GM21381 (cell line): ENCODE data around the gene ARHGAP18.
A peak's percentile ranks its signal among the peaks of the same experiment; 100 is the strongest.

ENCODE experiments used
- ATAC-seq: cut with Tn5 transposase; IDR thresholded peaks from one replicate; pipeline ENCODE4 v1.9.1; 2021; ENCODE audit warnings: mild to moderate bottlenecking, moderate library complexity; ENCODE audit not compliant: unreplicated experiment

ARHGAP18 gene

DNA sequence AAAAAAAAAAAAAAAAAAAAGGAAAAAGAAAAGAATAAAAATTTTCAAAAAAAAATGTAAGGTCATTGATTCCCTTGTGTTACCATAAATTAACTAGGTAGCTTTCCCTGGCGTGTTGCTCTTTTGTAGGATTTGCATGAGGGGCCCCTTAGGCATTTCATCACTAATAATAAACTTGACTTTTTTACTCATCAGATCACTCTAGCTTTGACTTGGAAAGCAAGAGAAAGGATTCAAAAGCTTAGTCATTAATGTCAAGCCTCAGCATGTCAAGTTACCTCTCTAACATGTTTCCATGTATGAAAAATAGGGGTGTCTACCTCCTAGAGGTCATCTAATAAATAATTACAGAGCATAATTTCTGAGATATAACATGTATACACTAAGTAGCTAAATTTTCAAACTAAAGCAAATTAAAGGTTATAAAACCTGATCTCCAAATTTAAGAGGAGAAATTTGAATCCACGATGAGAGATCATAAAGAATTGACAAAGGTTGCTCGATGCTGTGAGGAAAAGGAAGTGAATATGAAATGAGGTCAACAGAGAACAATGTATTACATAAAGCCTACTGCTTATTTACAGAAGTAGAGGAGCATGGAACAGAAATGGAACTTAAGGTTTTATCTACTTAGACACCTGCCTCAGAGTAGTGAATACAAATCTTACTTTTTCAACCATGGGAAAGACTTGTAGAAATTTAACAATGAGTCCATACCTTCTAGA lies 86.8 kb downstream of the ARHGAP18 start:
- ATAC-seq, result peak; percentile 57

DNA sequence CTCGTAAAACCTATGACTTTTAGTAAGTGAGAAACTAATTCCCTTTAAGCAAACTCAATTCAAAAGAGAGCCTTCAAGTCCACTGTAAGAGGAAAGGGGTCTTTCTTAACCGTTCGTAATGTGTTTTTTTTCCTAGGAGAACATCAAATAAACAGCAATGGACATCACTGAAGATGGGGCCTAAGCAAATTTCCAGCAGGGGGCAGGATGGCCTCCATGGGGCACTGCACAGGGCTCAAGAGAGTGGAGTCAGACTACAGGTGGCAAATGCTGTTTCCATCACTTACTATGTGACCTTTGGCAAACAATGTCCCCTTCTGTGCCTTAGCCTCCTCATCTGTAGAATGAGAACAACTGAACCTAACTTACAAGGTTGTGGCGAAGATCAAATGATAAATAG lies 88.7 kb downstream of the ARHGAP18 start:
- ATAC-seq, result no peak

- no peak for ATAC-seq
Measured at GRCh38 chr6:129620234-129620610, 89.8 kb downstream of the ARHGAP18 start.

DNA sequence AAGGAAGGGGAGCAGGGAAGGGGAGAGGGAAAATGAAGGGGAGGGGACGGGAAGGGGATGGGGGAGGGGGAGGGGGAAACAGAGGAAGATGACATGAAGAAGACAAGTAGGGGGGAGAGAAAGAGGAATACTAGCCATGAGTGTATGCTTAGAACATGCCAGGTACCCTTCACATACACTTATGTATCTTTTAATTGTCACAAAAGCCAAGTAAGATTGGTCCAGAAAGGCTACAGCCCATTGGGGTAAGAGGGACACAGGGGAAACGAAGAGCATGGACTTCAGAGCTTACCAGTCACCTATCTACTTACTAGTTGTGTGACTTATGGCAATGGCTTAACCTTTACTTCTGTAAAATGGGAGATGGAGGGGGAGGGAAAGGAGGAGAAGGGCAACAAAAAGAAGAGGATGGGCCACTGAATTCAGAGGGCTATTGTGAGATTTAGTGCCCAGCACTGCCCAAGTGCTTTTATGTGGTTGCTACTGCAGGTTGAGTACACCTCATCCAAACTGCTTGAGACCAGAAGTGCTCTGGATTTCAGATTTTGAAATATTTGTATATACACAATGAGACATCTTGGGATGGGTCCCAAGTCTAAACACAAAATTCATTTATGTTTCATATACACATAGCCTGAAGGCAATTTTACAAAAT lies 90.3 kb downstream of the ARHGAP18 start:
- no peak for ATAC-seq

DNA sequence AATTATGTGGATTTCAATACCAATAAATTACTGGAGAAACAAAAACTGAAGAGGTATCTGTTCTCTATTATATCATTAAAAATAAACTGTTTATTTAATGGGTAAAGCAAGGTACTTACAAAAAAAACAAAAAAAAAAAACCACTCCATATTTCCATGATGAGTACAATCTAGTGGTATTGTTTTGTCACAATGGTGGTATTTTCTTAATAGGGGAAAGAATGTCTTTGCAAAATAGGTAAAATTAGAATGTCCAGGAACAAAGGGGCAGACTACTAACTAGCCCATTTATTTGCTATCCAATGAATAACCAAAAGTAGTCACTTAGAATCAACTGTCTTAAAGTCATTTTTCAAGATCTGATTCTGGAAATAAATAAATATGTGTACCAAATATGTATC lies 92.0 kb downstream of the ARHGAP18 start:
- no peak for ATAC-seq

DNA sequence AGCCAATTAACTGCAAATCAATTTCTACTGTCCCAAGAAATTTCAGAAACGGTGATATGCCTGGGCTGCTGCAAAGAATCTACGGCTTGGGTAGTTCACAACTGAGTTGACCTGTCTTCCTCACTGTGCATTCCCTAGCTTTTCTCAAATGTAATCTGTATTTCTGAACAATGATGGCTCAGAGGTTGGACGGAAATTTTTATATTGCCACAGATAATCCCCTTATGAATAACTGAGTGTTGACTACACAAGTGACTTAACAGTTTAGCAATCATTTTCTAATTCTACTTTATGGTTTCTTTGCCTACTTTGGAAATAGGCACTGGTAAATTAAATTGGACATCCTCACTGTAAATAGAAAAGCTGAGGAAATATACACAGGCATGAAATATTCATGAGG lies 94.5 kb downstream of the ARHGAP18 start:
- ATAC-seq, result no peak

- no peak for ATAC-seq
Measured at GRCh38 chr6:129615020-129615419, 95.0 kb downstream of the ARHGAP18 start.

- ATAC-seq, result no peak
Measured at GRCh38 chr6:129614464-129614863, 95.5 kb downstream of the ARHGAP18 start.

- ATAC-seq, result no peak
Measured at GRCh38 chr6:129612440-129612839, 97.5 kb downstream of the ARHGAP18 start.

- ATAC-seq, result no peak
Measured at GRCh38 chr6:129609635-129610034, 100.3 kb downstream of the ARHGAP18 start.

- ATAC-seq, result no peak
Measured at GRCh38 chr6:129608886-129609537, 101.0 kb downstream of the ARHGAP18 start.

DNA sequence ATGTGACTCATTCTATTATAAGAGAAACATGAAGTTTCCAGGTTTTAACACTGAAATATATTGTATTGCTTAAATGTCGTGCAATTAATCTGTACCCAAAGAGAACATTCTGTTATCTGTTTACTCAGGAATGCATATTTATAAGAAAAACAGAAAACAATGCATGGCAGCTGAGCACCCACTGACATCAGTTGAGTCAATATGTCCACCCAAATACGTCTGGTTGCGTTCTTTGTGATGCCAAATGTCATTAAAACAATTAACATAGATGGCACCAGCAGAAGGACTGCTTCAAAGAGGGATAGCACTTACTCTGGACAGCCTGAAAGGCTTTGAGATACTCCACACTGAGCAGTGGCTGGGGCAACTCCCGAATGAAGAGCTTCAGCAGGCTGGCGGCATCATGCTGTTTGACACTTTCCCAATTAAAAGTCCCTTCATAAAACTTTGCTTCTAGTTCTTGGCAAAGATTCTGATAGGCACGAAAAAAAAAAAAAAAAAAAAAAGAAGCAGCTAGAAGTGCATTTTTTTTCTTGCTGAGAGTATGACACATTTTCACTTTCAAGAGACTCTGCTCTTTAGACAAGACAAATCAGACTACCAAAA lies 102.3 kb downstream of the ARHGAP18 start:
- ATAC-seq, result no peak

GRCh38 chr6:129606664-129607063 lies 103.3 kb downstream of the ARHGAP18 start:
- ATAC-seq, result no peak

DNA sequence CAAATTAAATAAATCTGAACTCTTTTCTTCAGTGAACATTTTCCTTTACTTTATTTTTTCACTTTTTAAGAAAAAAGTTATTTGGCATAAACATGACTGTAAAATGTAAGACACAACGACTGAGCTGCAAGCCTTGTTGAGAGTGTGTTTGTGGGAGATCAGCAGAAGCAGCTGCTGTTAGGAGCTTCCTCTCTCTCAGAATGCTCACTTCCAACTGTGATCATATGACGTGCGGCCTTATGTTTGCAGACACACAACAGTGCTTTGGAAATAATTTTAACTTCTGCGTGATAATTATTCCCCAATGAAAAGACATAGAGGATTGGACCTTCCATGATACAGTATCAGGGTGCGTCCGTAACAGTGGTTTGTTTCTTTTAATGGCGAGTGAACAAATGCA lies 104.0 kb downstream of the ARHGAP18 start:
- no peak for ATAC-seq

GRCh38 chr6:129605095-129605494 lies 104.9 kb downstream of the ARHGAP18 start:
- no peak for ATAC-seq

DNA sequence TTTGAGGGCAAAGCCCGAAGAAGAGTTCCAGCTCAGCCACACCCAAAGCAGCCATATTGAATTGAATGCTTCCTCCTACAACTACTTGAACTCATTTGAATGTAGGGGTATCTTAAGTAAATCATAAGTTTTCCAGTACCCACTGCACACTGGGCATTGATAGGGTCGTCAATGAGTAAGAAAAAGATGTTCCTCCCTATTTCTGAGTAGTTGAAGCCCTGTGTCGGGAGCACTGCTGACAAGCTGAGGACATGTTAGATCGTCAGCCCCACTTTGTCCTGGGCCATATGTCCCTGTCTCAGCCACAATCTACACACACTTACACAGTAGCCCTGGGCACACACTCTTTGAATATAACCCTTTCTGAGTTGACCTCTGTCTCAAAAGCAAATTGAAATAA lies 105.7 kb downstream of the ARHGAP18 start:
- ATAC-seq, result no peak

DNA sequence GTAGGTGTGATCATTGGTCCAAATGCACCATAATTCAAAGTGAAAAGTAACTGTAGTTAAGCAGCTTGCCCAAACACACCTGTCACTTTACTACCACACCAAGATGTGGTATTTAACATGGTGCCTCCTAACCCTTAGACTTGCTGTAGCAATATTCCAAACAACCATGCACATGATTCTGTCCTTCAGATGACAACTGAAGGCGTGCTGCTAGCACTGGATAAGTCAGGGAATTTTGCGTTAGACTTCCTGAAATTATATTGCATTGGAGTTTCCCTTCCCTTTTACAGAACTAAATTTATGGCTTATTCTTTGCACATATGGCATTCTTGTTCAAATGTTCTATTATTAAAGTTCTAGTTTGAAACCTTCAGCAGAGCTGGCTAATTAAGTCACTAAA lies 106.2 kb downstream of the ARHGAP18 start:
- no peak for ATAC-seq

GRCh38 chr6:129601323-129601722 lies 108.7 kb downstream of the ARHGAP18 start:
- ATAC-seq, result no peak

DNA sequence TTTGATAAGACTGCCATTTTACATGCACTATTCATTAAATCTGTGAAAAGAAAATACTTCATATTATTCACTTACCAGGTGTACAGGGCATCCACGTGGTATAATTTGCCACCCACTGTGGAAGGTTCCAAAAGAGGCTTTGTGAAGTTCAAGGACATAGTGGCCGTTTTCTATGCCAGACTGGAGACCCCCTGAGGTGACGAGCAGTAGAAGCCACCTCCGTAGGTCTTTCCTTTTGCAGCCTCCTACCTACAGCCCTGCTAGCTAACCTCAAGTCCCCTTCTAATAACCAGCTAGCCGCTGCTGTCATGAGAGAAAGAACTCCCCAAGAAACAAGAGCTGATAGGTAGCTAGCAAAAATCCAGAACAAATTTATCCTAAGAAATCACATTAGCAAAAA lies 110.5 kb downstream of the ARHGAP18 start:
- ATAC-seq, result no peak

- ATAC-seq, result peak; percentile 59
Measured at GRCh38 chr6:129598244-129599187, 111.5 kb downstream of the ARHGAP18 start.
